Activated T-helper 2 cell treated with anti-CD3 and anti-CD28 coated beads, Interferon-gamma antibody, Interleukin-2, Interleukin-4, amounts not matched to agents 10 μg/mL and 5 μg/mL and 100 μg/mL, durations not matched to agents 14 hours and 24 hours and 36 hours (primary cell): Measurements from ENCODE around the gene ACTL7A. TPM values are rescaled to one million over a fixed set of nuclear protein-coding genes. Genes with fewer than 3 reads are reported as not detected.

ENCODE experiments used
- DNase-seq: peaks from one replicate; pipeline ENCODE4 v3.0.0; 2021; ENCODE audit warnings: low spot score
- H3K27ac Mint-ChIP-seq: one replicate; pipeline ENCODE4 v1.8.0; 2021; ENCODE audit warnings: mixed read lengths
- H3K27me3 Mint-ChIP-seq: one replicate; pipeline ENCODE4 v1.8.0; 2021; ENCODE audit warnings: low read depth, mixed read lengths
- H3K36me3 Mint-ChIP-seq: one replicate; pipeline ENCODE4 v1.8.0; 2021; ENCODE audit warnings: low read depth, mixed read lengths
- H3K4me1 Mint-ChIP-seq: one replicate; pipeline ENCODE4 v1.8.0; 2021; ENCODE audit warnings: low read depth, mixed read lengths
- H3K4me3 Mint-ChIP-seq: one replicate; pipeline ENCODE4 v1.8.0; 2021; ENCODE audit warnings: low read depth, mild to moderate bottlenecking, moderate library complexity, mixed read lengths
- H3K9me3 Mint-ChIP-seq: one replicate; pipeline ENCODE4 v1.8.0; 2021; ENCODE audit warnings: mixed read lengths
- intact Hi-C: fragments of 100-400 bp; cut with micrococcal nuclease; formaldehyde crosslinking; loops from one replicate; pipeline ENCODE4 v1.15.1; 2023
- total RNA-seq: library from RNA; stranded (reverse); gene quantifications from 2 replicates; pipeline ENCODE4 v1.2.3, GENCODE V29; 2022

The ACTL7A gene
- total RNA-seq, 1 donor from 2014 or later, result not detected

- Mint-ChIP-seq H3K4me3 (no peak overlapping the region), H3K4me1 (no peaks in the 10 kb centered on the region), H3K27ac (no peak overlapping the region), H3K27me3 (peaks cover 5% of the 10 kb centered on the region), H3K9me3 (no peaks in the 10 kb centered on the region), H3K36me3 (no peaks in the 10 kb centered on the region)
- intact Hi-C loops, result no loop called here
- no peak for DNase-seq
Measured at GRCh38 chr9:108854094-108854493, 8.0 kb upstream of the ACTL7A start.

DNA sequence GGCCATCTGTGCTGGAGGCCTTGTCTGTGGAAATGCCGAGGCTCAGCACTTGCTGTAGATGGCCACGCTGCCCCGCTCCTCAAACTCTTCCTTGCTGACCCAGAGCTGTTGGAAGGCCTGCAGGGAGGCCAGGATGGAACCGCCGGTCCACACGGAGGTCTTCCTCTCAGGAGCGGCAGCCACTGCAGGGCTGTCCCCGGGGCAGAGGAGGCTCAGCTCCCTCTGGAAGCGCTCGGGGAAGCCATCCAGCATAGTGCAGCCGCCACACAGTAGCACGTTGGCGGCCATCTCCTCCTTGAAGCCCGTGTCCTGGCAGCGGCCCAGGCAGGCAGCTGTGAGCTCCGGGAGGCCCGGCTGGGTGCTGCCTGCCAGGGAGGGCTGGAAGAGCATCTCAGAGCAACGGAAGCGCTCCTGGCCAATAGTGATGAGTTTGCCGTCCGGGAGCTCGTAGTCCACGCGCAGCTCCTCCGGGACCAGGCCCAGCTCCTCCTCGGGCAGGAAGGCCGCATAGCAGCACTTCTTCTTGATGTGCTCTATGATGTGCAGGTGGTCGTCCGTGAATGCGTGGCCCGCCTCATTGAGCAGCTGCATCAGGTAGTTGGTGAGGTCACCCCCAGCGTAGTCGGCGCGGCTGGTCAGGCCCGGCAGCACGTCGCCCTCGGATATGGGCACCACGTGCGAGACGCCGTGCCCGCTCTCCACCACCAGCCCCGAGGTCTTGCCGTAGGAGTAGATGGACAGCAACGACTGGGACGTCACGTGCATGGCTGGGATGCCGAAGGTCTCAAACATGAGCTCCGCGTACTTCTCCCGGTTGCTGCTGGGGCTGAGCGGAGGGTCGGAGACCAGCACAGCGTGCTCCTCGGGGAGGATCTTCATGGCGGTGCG is 7.2 kb upstream of the ACTL7A start:
- no peak for DNase-seq
- no peaks in the 10 kb centered on the region for H3K9me3 Mint-ChIP-seq
- intact Hi-C loops, result no loop called here
- H3K36me3 Mint-ChIP-seq, result no peaks in the 10 kb centered on the region
- no peak overlapping the region for H3K27ac Mint-ChIP-seq
- peaks cover 5% of the 10 kb centered on the region for H3K4me1 Mint-ChIP-seq
- H3K27me3 Mint-ChIP-seq, result peaks cover 5% of the 10 kb centered on the region
- no peak overlapping the region for H3K4me3 Mint-ChIP-seq

- H3K4me3 Mint-ChIP-seq, result no peak overlapping the region
- H3K36me3 Mint-ChIP-seq, result no peaks in the 10 kb centered on the region
- intact Hi-C loops, result no loop called here
- H3K27ac Mint-ChIP-seq, result no peak overlapping the region
- H3K9me3 Mint-ChIP-seq, result no peaks in the 10 kb centered on the region
- H3K4me1 Mint-ChIP-seq, result peaks cover 5% of the 10 kb centered on the region
- peaks cover 3% of the 10 kb centered on the region for H3K27me3 Mint-ChIP-seq
- DNase-seq, result no peak
Measured at GRCh38 chr9:108855529-108855886, 6.6 kb upstream of the ACTL7A start.

DNA sequence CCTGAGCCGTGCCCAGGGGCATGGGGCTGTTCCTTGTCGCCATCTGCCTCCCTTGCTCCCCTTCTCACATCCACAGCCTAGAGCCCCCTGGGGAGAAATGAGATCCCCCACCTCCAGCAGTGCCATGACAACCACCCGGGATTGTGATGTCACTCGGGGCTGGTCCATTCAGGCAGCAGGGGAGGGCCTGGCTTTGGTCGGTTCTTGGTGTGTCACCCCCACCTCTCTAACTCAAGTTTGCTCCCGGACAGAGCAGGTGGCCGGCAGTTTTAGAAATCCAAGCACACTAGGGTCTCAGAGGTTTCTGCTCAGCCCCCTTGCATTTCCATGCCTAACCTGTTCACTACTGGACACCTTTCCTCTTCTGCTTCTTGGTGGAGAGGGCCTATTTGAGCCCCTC is 6.2 kb upstream of the ACTL7A start, which contains the start of gene ACTL7B:
ACTL7B (minus strand) TSS at position 99 of the 400 bp plus-strand sequence; CDS start at position 43, 56 bp downstream.
- Mint-ChIP-seq H3K9me3 (no peaks in the 10 kb centered on the region), H3K4me3 (no peak within 1 kb of the TSS), H3K4me1 (peaks cover 5% of the 10 kb centered on the region), H3K27me3 (peaks cover 3% of the 10 kb centered on the region), H3K36me3 (no peaks in the 10 kb centered on the region), H3K27ac (no peak within 1 kb of the TSS)
- no peak for DNase-seq
- intact Hi-C loops, result no loop called here

DNA sequence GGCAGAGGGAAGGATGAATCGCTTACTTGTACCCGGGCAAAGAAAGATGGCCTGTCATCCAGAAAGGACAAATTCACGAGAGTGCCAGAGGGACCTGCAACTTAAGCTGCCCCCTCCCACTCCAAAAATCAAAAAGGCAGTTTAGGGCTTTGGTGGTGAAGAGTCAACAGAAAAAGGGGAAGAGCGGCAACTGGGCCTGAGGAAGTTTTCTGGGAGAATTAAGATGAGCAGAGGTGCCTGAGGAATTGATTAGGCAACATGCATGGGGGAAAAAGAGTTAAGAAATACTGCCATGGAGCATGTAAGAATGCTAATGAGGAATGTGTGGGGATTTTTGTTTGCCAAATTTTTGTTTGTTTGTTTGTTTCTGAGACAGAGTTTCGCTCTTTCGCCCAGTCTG is 4.5 kb upstream of the ACTL7A start:
- H3K27ac Mint-ChIP-seq, result no peak overlapping the region
- no peak for DNase-seq
- no peaks in the 10 kb centered on the region for H3K27me3 Mint-ChIP-seq
- intact Hi-C loops, result no loop called here
- peaks cover 5% of the 10 kb centered on the region for H3K4me1 Mint-ChIP-seq
- H3K9me3 Mint-ChIP-seq, result no peaks in the 10 kb centered on the region
- H3K4me3 Mint-ChIP-seq, result no peak overlapping the region
- H3K36me3 Mint-ChIP-seq, result no peaks in the 10 kb centered on the region

DNA sequence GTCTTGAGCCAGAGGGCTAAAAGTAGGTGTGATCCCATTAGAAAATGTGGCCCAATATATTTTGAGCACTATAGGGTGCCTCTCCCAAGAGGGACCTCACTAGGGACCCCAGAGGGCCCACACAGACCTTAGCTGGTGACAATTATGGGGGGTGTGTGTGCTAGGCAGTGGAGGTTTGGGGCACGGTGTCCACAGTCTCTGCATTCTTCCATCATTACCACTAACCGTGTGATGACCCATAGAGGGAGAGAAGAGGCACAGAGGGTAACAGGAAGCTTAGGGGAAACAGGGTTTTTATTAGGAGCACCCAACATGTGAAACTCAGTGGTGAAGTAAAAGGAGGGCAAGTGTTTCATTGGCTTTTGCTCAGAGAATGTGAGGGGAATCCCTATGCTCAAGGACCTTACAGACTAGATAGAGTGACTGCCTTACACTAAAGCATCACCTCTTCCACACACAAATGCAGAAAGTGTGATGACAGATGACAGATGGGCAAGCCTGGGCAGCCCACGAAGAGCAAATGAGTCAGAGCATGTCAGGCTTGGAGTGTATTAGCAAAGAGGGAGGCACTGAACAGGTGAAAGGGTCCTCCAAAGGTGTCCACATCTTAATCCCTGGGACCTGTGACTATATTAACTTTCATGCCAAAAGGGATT is 2.5 kb upstream of the ACTL7A start:
- Mint-ChIP-seq H3K9me3 (no peaks in the 10 kb centered on the region), H3K27me3 (no peaks in the 10 kb centered on the region), H3K4me1 (peaks cover 5% of the 10 kb centered on the region), H3K4me3 (no peak overlapping the region), H3K36me3 (no peaks in the 10 kb centered on the region), H3K27ac (no peak overlapping the region)
- DNase-seq, result no peak
- intact Hi-C loops, result no loop called here

GRCh38 chr9:108860354-108860753 is 1.7 kb upstream of the ACTL7A start:
- no peak overlapping the region for H3K27ac Mint-ChIP-seq
- DNase-seq, result no peak
- no peaks in the 10 kb centered on the region for H3K36me3 Mint-ChIP-seq
- H3K4me1 Mint-ChIP-seq, result peaks cover 5% of the 10 kb centered on the region
- intact Hi-C loops, result no loop called here
- H3K9me3 Mint-ChIP-seq, result no peaks in the 10 kb centered on the region
- no peaks in the 10 kb centered on the region for H3K27me3 Mint-ChIP-seq
- H3K4me3 Mint-ChIP-seq, result no peak overlapping the region

- intact Hi-C loops, result no loop called here
- Mint-ChIP-seq H3K4me1 (peaks cover 5% of the 10 kb centered on the region), H3K9me3 (no peaks in the 10 kb centered on the region), H3K36me3 (no peaks in the 10 kb centered on the region), H3K27ac (no peak overlapping the region), H3K4me3 (no peak overlapping the region), H3K27me3 (no peaks in the 10 kb centered on the region)
- DNase-seq, result no peak
Measured at GRCh38 chr9:108860764-108861163, 1.3 kb upstream of the ACTL7A start.

GRCh38 chr9:108861464-108861863 is 602 bp upstream of the ACTL7A start:
- DNase-seq, result no peak
- Mint-ChIP-seq H3K36me3 (no peaks in the 10 kb centered on the region), H3K9me3 (no peaks in the 10 kb centered on the region), H3K4me1 (peaks cover 5% of the 10 kb centered on the region), H3K27me3 (no peaks in the 10 kb centered on the region), H3K4me3 (no peak overlapping the region), H3K27ac (no peak overlapping the region)
- intact Hi-C loops, result no loop called here

DNA sequence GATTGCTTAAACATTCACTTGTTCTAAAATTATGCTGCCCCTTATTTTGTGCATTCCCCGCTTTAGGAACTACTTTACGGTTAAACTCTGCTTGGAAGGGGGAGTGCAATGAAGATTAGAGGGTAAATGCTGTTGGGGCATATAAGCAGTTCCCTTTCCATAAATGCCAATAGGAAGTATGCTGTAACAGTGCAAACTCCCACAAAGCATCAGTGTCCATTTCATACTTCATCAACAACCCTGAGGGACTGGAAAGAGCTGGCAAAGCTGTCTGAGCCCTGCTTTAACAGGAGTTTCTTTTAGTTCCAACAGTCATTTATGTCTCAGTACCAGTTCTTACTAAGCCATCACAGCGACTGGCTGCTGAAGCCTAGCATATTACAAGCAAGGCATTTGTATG is 1.8 kb downstream of the ACTL7A start:
- Mint-ChIP-seq H3K4me1 (peaks cover 5% of the 10 kb centered on the region), H3K27ac (no peak overlapping the region), H3K36me3 (peaks cover 13% of the 10 kb centered on the region), H3K9me3 (no peaks in the 10 kb centered on the region), H3K27me3 (no peaks in the 10 kb centered on the region), H3K4me3 (no peak overlapping the region)
- intact Hi-C loops, result no loop called here
- no peak for DNase-seq

GRCh38 chr9:108864446-108864845 is 2.4 kb downstream of the ACTL7A start:
- H3K9me3 Mint-ChIP-seq, result no peaks in the 10 kb centered on the region
- no peak overlapping the region for H3K4me3 Mint-ChIP-seq
- intact Hi-C loops, result no loop called here
- no peak overlapping the region for H3K27ac Mint-ChIP-seq
- peaks cover 19% of the 10 kb centered on the region for H3K36me3 Mint-ChIP-seq
- no peaks in the 10 kb centered on the region for H3K27me3 Mint-ChIP-seq
- DNase-seq, result no peak
- H3K4me1 Mint-ChIP-seq, result peaks cover 5% of the 10 kb centered on the region

GRCh38 chr9:108865037-108865436 is 3.0 kb downstream of the ACTL7A start:
- intact Hi-C loops, result no loop called here
- Mint-ChIP-seq H3K4me1 (no peaks in the 10 kb centered on the region), H3K27me3 (no peaks in the 10 kb centered on the region), H3K9me3 (no peaks in the 10 kb centered on the region), H3K27ac (no peak overlapping the region), H3K4me3 (no peak overlapping the region), H3K36me3 (peaks cover 22% of the 10 kb centered on the region)
- no peak for DNase-seq

DNA sequence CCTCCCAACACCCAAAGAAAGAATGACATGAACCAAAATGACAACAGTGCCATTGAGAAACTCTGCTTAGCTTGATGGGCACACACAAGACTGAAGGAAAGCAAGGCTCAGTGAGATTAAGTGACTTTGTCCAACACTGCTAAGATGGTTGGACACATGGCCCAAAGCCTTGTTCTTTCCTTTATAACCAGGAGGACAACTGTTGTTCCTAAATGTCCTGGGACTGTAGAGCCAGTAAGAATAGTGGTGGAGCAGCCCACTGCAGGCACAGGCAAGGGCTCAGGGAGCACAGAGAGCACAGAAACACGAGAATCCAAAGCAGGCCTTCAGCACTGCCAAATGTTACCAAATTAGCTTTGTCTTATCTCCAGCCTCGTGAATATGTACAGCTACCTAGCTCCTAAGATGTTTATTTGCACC is 3.9 kb downstream of the ACTL7A start:
- H3K9me3 Mint-ChIP-seq, result no peaks in the 10 kb centered on the region
- peaks cover 30% of the 10 kb centered on the region for H3K36me3 Mint-ChIP-seq
- H3K4me1 Mint-ChIP-seq, result no peaks in the 10 kb centered on the region
- H3K27ac Mint-ChIP-seq, result no peak overlapping the region
- intact Hi-C loops, result no loop called here
- H3K4me3 Mint-ChIP-seq, result no peak overlapping the region
- H3K27me3 Mint-ChIP-seq, result no peaks in the 10 kb centered on the region
- no peak for DNase-seq
